GM12878 (cell line): Measurements from ENCODE around the gene RND1. TPM values are rescaled to one million over a fixed set of nuclear protein-coding genes. Genes with fewer than 3 reads are reported as not detected.

Experiments
- ATAC-seq: fragments of 200-7000 bp; cut with Tn5 transposase; 3 replicates; pipeline ENCODE4 v1.9.1; 2020; ENCODE audit warnings: mild to moderate bottlenecking, moderate library complexity
- BruUV-seq: library from RNA; stranded (reverse); fragments of 400-500 nt; replicated peaks from 2 replicates; lab custom pipeline; 2021; lab: Mats Ljungman, UMichigan
- CTCF ChIA-PET: fragments of 300-600 bp; sonication (Branson Sonifier 250); formaldehyde crosslinking; extraction: SDS; loops from one replicate; lab custom pipeline; 2021; ENCODE audit warnings: inconsistent platforms; lab: Yijun Ruan, JAX
- POLR2A ChIA-PET: fragments of 350-600 bp; formaldehyde crosslinking; extraction: SDS; loops from one replicate; lab custom pipeline; 2021; ENCODE audit warnings: inconsistent platforms; lab: Charles Lee
- RAD21 ChIA-PET: fragments of 300-600 bp; sonication (Branson Sonifier 250); formaldehyde crosslinking; loops from one replicate; lab custom pipeline; 2023; ENCODE audit warnings: antibody characterized with exemption; ENCODE audit not compliant: unreplicated experiment; lab: Charles Lee
- SMC1A ChIA-PET: fragments of 300-600 bp; sonication (Branson Sonifier 250); formaldehyde crosslinking; loops from one replicate; lab custom pipeline; 2023; ENCODE audit not compliant: unreplicated experiment, uncharacterized antibody; lab: Charles Lee
- DNase-seq: peaks from one replicate; pipeline ENCODE4 v3.0.0-alpha.2; 2011; ENCODE audit warnings: low read depth, low spot score
- FAIRE-seq: peaks from 3 replicates; lab custom pipeline; 2011; peaks lifted over from hg19 to GRCh38; lab: Jason Lieb, UNC
- H2AFZ ChIP-seq: 2 replicates; pipeline ENCODE4 v1.6.0; 2011; ENCODE audit warnings: low read depth, low read length, control low read depth; ENCODE audit not compliant: control insufficient read depth
- H3K27ac ChIP-seq: 2 replicates; pipeline ENCODE4 v1.5.1; 2011; ENCODE audit warnings: control low read depth; ENCODE audit not compliant: control insufficient read depth, insufficient read depth
- H3K27me3 ChIP-seq, 2 experiments: replicated peaks in 1 of 2; 2 replicates each; pipeline versions ENCODE4 v1.6.0 to v1.6.1; 2011; ENCODE audit warnings: low read length in 1 of 2; ENCODE audit not compliant: control insufficient read depth in 2 of 2, insufficient read depth in 2 of 2
- H3K36me3 ChIP-seq, 2 experiments: 2 replicates each; pipeline ENCODE4 v1.5.1; 2011; ENCODE audit warnings: low read length in 1 of 2; ENCODE audit not compliant: control insufficient read depth in 2 of 2, insufficient read depth in 2 of 2
- H3K4me1 ChIP-seq: 2 replicates; pipeline ENCODE4 v1.6.1; 2011; ENCODE audit warnings: mild to moderate bottlenecking, low read length, moderate library complexity, mixed read lengths; ENCODE audit not compliant: control insufficient read depth, insufficient read depth
- H3K4me2 ChIP-seq: 2 replicates; pipeline ENCODE4 v1.6.0; 2011; ENCODE audit warnings: control low read depth; ENCODE audit not compliant: control insufficient read depth, insufficient read depth
- H3K4me3 ChIP-seq: fragments of 200-600 bp; sonication (generic); 2 replicates; pipeline ENCODE4 v1.5.1; 2016
- H3K79me2 ChIP-seq: 2 replicates; pipeline ENCODE4 v1.6.0; 2011; ENCODE audit warnings: low read length; ENCODE audit not compliant: control insufficient read depth, insufficient read depth
- H3K9ac ChIP-seq: 2 replicates; pipeline ENCODE4 v1.8.0; 2011; ENCODE audit warnings: low read length, control low read depth, mixed read lengths; ENCODE audit not compliant: control insufficient read depth, insufficient read depth
- H3K9me3 ChIP-seq: replicated peaks from 3 replicates; pipeline ENCODE4 v1.5.1; 2011; ENCODE audit warnings: mild to moderate bottlenecking, low read length; ENCODE audit not compliant: control insufficient read depth, insufficient read depth
- H4K20me1 ChIP-seq: 2 replicates; pipeline ENCODE4 v1.6.0; 2011; ENCODE audit not compliant: control insufficient read depth, insufficient read depth
- HDAC2 ChIP-seq: fragments of 200-600 bp; sonication (generic); IDR thresholded peaks from 2 replicates; pipeline ENCODE4 v1.6.1; 2017
- RAD51 ChIP-seq: fragments of 450-650 bp; IDR thresholded peaks from 2 replicates; pipeline ENCODE4 v1.6.1; 2016; ENCODE audit warnings: moderate library complexity, mild to moderate bottlenecking, inconsistent platforms
- WGBS: methylation state at CpG from one replicate; pipeline ENCODE4 v1.1.6; 2016; ENCODE audit warnings: low lambda C conversion rate; ENCODE audit not compliant: insufficient replicate concordance, insufficient coverage; ENCODE audit errors: missing lambda C conversion rate; 5-methylcytosine and 5-hydroxymethylcytosine counted together
- in situ Hi-C: fragments of 300-500 bp; cut with MboI; formaldehyde crosslinking; loops from 9 replicates; pipeline ENCODE4 v1.14.3; 2018; ENCODE audit warnings: mixed read lengths
- intact Hi-C: fragments of 100-400 bp; cut with micrococcal nuclease; formaldehyde crosslinking; loops from one replicate; pipeline ENCODE4 v1.14.2; 2022; ENCODE audit not compliant: unreplicated experiment
- polyA plus RNA-seq, 11 experiments: library from polyadenylated mRNA; depleted of rRNA in 4 of 11; unstranded in 6 of 11; stranded (reverse) in 5 of 11; fragments of >200 nt; fragmentation: Nextera tagmentation in 4 of 11; fragmentation: Illumina TruSeq in 1 of 11; extraction: Ambion mirVana in 4 of 11; extraction: Trizol in 1 of 11; gene quantifications; 1 replicate in 1 of 11; 2 replicates in 10 of 11; pipeline versions ENCODE4 v1.2.1 to v1.2.3, GENCODE V29; 2011 to 2016; ENCODE audit warnings: inconsistent platforms in 2 of 11, missing spikeins in 2 of 11, low read depth in 1 of 11
- total RNA-seq, 4 experiments: library from RNA; depleted of rRNA in 3 of 4; stranded (reverse); fragments of >200 nt in 3 of 4; fragmentation: Illumina TruSeq in 1 of 4; extraction: Trizol in 1 of 4; gene quantifications; 2 replicates each; pipeline versions ENCODE4 v1.2.1 to v1.2.3, GENCODE V29; 2013 to 2021
- TF ChIP-seq, protein P1 (sequence below): IDR thresholded peaks from 2 replicates; pipeline ENCODE4 v1.6.1; 2012; ENCODE audit warnings: mild to moderate bottlenecking, low read depth, low read length

Gene RND1
- total and polyA plus RNA-seq, 10 of the 15 experiments (the other 5 are each of a cell fraction or from before 2014, with no cell fraction given) = 0.24 to 5.1 (median 1.5) TPM

- Histone ChIP-seq H3K9ac (no peak overlapping the region), H3K4me2 (no peak overlapping the region), H3K36me3 (no peaks in the 10 kb centered on the region), H3K27me3 (no peaks in the 10 kb centered on the region; a peak in 1 of 4 replicates), H3K79me2 (no peaks in the 10 kb centered on the region), H3K27ac (no peak overlapping the region), H2AFZ (no peak overlapping the region), H3K4me3 (no peak overlapping the region), H3K9me3 (no peaks in the 10 kb centered on the region), H4K20me1 (no peaks in the 10 kb centered on the region), H3K4me1 (peaks cover 8% of the 10 kb centered on the region; the same call in 1 of the 2 replicates)
- no TSS peak for BruUV-seq
- RAD21 ChIA-PET = interaction anchor here (6.3 kb wide), 1 partner anchor 48 kb away, joined by 49 read pairs; the partner anchor contains the start of gene DDX23
- intact Hi-C loops = loop anchor here (2.0 to 5.0 kb wide), 2 partner anchors 47 to 98 kb away; partner anchors contain the start of genes DDN and DDX23
- POLR2A ChIA-PET = interaction anchor here (2.0 to 5.5 kb wide), 3 partner anchors 26 to 47 kb away, joined by 8 to 36 read pairs (median 13); partner anchors contain the start of genes DDX23, FKBP11 and RND1
- no peak for FAIRE-seq
- 7% methylated on average over 2 of the region's 2 CpGs for WGBS
- SMC1A ChIA-PET = interaction anchor here (0.6 to 4.5 kb wide), 4 partner anchors 9 to 89 kb away, joined by 3 to 44 read pairs (median 18); partner anchors contain the start of genes DDX23 and RND1
- ATAC-seq = no peak
- no peak for DNase-seq
- CTCF ChIA-PET = interaction anchor here (0.6 to 7.0 kb wide), 8 partner anchors 9 to 89 kb away, joined by 3 to 112 read pairs (median 10); partner anchors contain the start of genes DDX23 and FKBP11
- no peak for TF ChIP-seq HDAC2
- TF ChIP-seq, protein P1, sequence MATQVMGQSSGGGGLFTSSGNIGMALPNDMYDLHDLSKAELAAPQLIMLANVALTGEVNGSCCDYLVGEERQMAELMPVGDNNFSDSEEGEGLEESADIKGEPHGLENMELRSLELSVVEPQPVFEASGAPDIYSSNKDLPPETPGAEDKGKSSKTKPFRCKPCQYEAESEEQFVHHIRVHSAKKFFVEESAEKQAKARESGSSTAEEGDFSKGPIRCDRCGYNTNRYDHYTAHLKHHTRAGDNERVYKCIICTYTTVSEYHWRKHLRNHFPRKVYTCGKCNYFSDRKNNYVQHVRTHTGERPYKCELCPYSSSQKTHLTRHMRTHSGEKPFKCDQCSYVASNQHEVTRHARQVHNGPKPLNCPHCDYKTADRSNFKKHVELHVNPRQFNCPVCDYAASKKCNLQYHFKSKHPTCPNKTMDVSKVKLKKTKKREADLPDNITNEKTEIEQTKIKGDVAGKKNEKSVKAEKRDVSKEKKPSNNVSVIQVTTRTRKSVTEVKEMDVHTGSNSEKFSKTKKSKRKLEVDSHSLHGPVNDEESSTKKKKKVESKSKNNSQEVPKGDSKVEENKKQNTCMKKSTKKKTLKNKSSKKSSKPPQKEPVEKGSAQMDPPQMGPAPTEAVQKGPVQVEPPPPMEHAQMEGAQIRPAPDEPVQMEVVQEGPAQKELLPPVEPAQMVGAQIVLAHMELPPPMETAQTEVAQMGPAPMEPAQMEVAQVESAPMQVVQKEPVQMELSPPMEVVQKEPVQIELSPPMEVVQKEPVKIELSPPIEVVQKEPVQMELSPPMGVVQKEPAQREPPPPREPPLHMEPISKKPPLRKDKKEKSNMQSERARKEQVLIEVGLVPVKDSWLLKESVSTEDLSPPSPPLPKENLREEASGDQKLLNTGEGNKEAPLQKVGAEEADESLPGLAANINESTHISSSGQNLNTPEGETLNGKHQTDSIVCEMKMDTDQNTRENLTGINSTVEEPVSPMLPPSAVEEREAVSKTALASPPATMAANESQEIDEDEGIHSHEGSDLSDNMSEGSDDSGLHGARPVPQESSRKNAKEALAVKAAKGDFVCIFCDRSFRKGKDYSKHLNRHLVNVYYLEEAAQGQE = no peak
- peak; percentile 67; the same call in 1 of the 2 replicates for TF ChIP-seq RAD51
- in situ Hi-C loops = no loop called here
Measured at GRCh38 chr12:48899651-48900050, 34.0 kb upstream of the RND1 start.
